ENCODE results near the gene ARHGAP19.

Gene ARHGAP19

GRCh38 chr10:97256356-97256755 is 36.1 kb downstream of the ARHGAP19 start:
- no peak overlapping the region for H3K4me3 ChIP-seq (ENCODE audit: low read length)
- no peaks in the 10 kb centered on the region for H3K4me1 ChIP-seq (ENCODE audit: control insufficient read depth, insufficient read depth, low read length)
- no peaks in the 10 kb centered on the region; the same call in 1 of the 2 replicates for H3K36me3 ChIP-seq (ENCODE audit: control insufficient read depth, insufficient read depth, low read length)
- no CpG with 5 or more reads among the region's 1 CpG for WGBS (ENCODE audit: insufficient coverage, insufficient read length)
- H3K27ac ChIP-seq (ENCODE audit: low read length) = no peak overlapping the region
- DNase-seq (ENCODE audit: low read depth, low spot score) = no peak
- no peaks in the 10 kb centered on the region for H3K27me3 ChIP-seq (ENCODE audit: control insufficient read depth, insufficient read depth, low read length)
- no peaks in the 10 kb centered on the region for H3K9me3 ChIP-seq (ENCODE audit: control insufficient read depth, insufficient read depth, low read length)

GRCh38 chr10:97255512-97256293 is 36.7 kb downstream of the ARHGAP19 start:
- H3K27ac ChIP-seq (ENCODE audit: low read length) = no peak overlapping the region
- H3K9me3 ChIP-seq (ENCODE audit: control insufficient read depth, insufficient read depth, low read length) = no peaks in the 10 kb centered on the region
- no peaks in the 10 kb centered on the region for H3K27me3 ChIP-seq (ENCODE audit: control insufficient read depth, insufficient read depth, low read length)
- H3K36me3 ChIP-seq (ENCODE audit: control insufficient read depth, insufficient read depth, low read length) = no peaks in the 10 kb centered on the region; the same call in 1 of the 2 replicates
- no peak overlapping the region for H3K4me3 ChIP-seq (ENCODE audit: low read length)
- H3K4me1 ChIP-seq (ENCODE audit: control insufficient read depth, insufficient read depth, low read length) = no peaks in the 10 kb centered on the region
- no CpG with 5 or more reads among the region's 5 CpGs for WGBS (ENCODE audit: insufficient coverage, insufficient read length)
- no peak for DNase-seq (ENCODE audit: low read depth, low spot score)

- no peaks in the 10 kb centered on the region for H3K4me1 ChIP-seq (ENCODE audit: control insufficient read depth, insufficient read depth, low read length)
- no peaks in the 10 kb centered on the region; the same call in 1 of the 2 replicates for H3K36me3 ChIP-seq (ENCODE audit: control insufficient read depth, insufficient read depth, low read length)
- WGBS (ENCODE audit: insufficient coverage, insufficient read length) = no CpG with 5 or more reads among the region's 3 CpGs
- H3K9me3 ChIP-seq (ENCODE audit: control insufficient read depth, insufficient read depth, low read length) = no peaks in the 10 kb centered on the region
- DNase-seq (ENCODE audit: low read depth, low spot score) = no peak
- no peak overlapping the region for H3K4me3 ChIP-seq (ENCODE audit: low read length)
- H3K27ac ChIP-seq (ENCODE audit: low read length) = no peak overlapping the region
- H3K27me3 ChIP-seq (ENCODE audit: control insufficient read depth, insufficient read depth, low read length) = no peaks in the 10 kb centered on the region
Observed at GRCh38 chr10:97254694-97255093, 37.7 kb downstream of the ARHGAP19 start.

GRCh38 chr10:97250952-97251351 is 41.5 kb downstream of the ARHGAP19 start:
- H3K27ac ChIP-seq (ENCODE audit: low read length) = no peak overlapping the region
- DNase-seq (ENCODE audit: low read depth, low spot score) = no peak
- H3K9me3 ChIP-seq (ENCODE audit: control insufficient read depth, insufficient read depth, low read length) = no peaks in the 10 kb centered on the region
- H3K4me1 ChIP-seq (ENCODE audit: control insufficient read depth, insufficient read depth, low read length) = no peaks in the 10 kb centered on the region
- H3K27me3 ChIP-seq (ENCODE audit: control insufficient read depth, insufficient read depth, low read length) = no peaks in the 10 kb centered on the region
- no peak overlapping the region for H3K4me3 ChIP-seq (ENCODE audit: low read length)
- no CpG with 5 or more reads among the region's 1 CpG for WGBS (ENCODE audit: insufficient coverage, insufficient read length)
- no peaks in the 10 kb centered on the region; the same call in 1 of the 2 replicates for H3K36me3 ChIP-seq (ENCODE audit: control insufficient read depth, insufficient read depth, low read length)

- Histone ChIP-seq H3K36me3 (ENCODE audit: control insufficient read depth, insufficient read depth, low read length) (peaks cover 2% of the 10 kb centered on the region; the same call in 1 of the 2 replicates), H3K9me3 (ENCODE audit: control insufficient read depth, insufficient read depth, low read length) (no peaks in the 10 kb centered on the region), H3K4me1 (ENCODE audit: control insufficient read depth, insufficient read depth, low read length) (no peaks in the 10 kb centered on the region), H3K27ac (ENCODE audit: low read length) (no peak overlapping the region), H3K27me3 (ENCODE audit: control insufficient read depth, insufficient read depth, low read length) (no peaks in the 10 kb centered on the region), H3K4me3 (ENCODE audit: low read length) (no peak overlapping the region)
- no CpG with 5 or more reads among the region's 5 CpGs for WGBS (ENCODE audit: insufficient coverage, insufficient read length)
- DNase-seq (ENCODE audit: low read depth, low spot score) = no peak
Observed at GRCh38 chr10:97243836-97244235, 48.6 kb downstream of the ARHGAP19 start.

GRCh38 chr10:97238855-97239254 is 53.6 kb downstream of the ARHGAP19 start:
- Histone ChIP-seq H3K27me3 (ENCODE audit: control insufficient read depth, insufficient read depth, low read length) (no peaks in the 10 kb centered on the region), H3K4me3 (ENCODE audit: low read length) (no peak overlapping the region), H3K36me3 (ENCODE audit: control insufficient read depth, insufficient read depth, low read length) (no peaks in the 10 kb centered on the region; the same call in 1 of the 2 replicates), H3K4me1 (ENCODE audit: control insufficient read depth, insufficient read depth, low read length) (no peaks in the 10 kb centered on the region), H3K27ac (ENCODE audit: low read length) (no peak overlapping the region), H3K9me3 (ENCODE audit: control insufficient read depth, insufficient read depth, low read length) (no peaks in the 10 kb centered on the region)
- DNase-seq (ENCODE audit: low read depth, low spot score) = no peak
- no CpG with 5 or more reads among the region's 5 CpGs for WGBS (ENCODE audit: insufficient coverage, insufficient read length)

GRCh38 chr10:97235353-97235752 is 57.1 kb downstream of the ARHGAP19 start:
- H3K36me3 ChIP-seq (ENCODE audit: control insufficient read depth, insufficient read depth, low read length) = no peaks in the 10 kb centered on the region

GRCh38 chr10:97234400-97234799 is 58.0 kb downstream of the ARHGAP19 start:
- no CpG with 5 or more reads among the region's 1 CpG for WGBS (ENCODE audit: insufficient coverage, insufficient read length)
- peak; percentile 20 for DNase-seq (ENCODE audit: low read depth, low spot score)

More at GRCh38 chr10:97235353-97235752, 57.1 kb downstream of the ARHGAP19 start:
- Histone ChIP-seq H3K27me3 (ENCODE audit: control insufficient read depth, insufficient read depth, low read length) (no peaks in the 10 kb centered on the region), H3K4me1 (ENCODE audit: control insufficient read depth, insufficient read depth, low read length) (no peaks in the 10 kb centered on the region), H3K4me3 (ENCODE audit: low read length) (no peak overlapping the region), H3K9me3 (ENCODE audit: control insufficient read depth, insufficient read depth, low read length) (no peaks in the 10 kb centered on the region), H3K27ac (ENCODE audit: low read length) (no peak overlapping the region)
- no peak for DNase-seq (ENCODE audit: low read depth, low spot score)
- WGBS (ENCODE audit: insufficient coverage, insufficient read length) = no CpG with 5 or more reads among the region's 4 CpGs

GRCh38 chr10:97230146-97230545 is 62.3 kb downstream of the ARHGAP19 start:
- Histone ChIP-seq H3K4me3 (ENCODE audit: low read length) (no peak overlapping the region), H3K27ac (ENCODE audit: low read length) (no peak overlapping the region), H3K4me1 (ENCODE audit: control insufficient read depth, insufficient read depth, low read length) (no peaks in the 10 kb centered on the region), H3K36me3 (ENCODE audit: control insufficient read depth, insufficient read depth, low read length) (peaks cover 3% of the 10 kb centered on the region; the same call in 1 of the 2 replicates), H3K9me3 (ENCODE audit: control insufficient read depth, insufficient read depth, low read length) (no peaks in the 10 kb centered on the region), H3K27me3 (ENCODE audit: control insufficient read depth, insufficient read depth, low read length) (no peaks in the 10 kb centered on the region)
- no CpG with 5 or more reads among the region's 1 CpG for WGBS (ENCODE audit: insufficient coverage, insufficient read length)
- no peak for DNase-seq (ENCODE audit: low read depth, low spot score)

More at GRCh38 chr10:97234400-97234799, 58.0 kb downstream of the ARHGAP19 start:
- Histone ChIP-seq H3K27me3 (ENCODE audit: control insufficient read depth, insufficient read depth, low read length) (no peaks in the 10 kb centered on the region), H3K36me3 (ENCODE audit: control insufficient read depth, insufficient read depth, low read length) (no peaks in the 10 kb centered on the region), H3K4me1 (ENCODE audit: control insufficient read depth, insufficient read depth, low read length) (no peaks in the 10 kb centered on the region), H3K4me3 (ENCODE audit: low read length) (no peak overlapping the region), H3K9me3 (ENCODE audit: control insufficient read depth, insufficient read depth, low read length) (no peaks in the 10 kb centered on the region), H3K27ac (ENCODE audit: low read length) (no peak overlapping the region)

GRCh38 chr10:97229322-97230015 is 63.0 kb downstream of the ARHGAP19 start:
- Histone ChIP-seq H3K9me3 (ENCODE audit: control insufficient read depth, insufficient read depth, low read length) (no peaks in the 10 kb centered on the region), H3K4me1 (ENCODE audit: control insufficient read depth, insufficient read depth, low read length) (no peaks in the 10 kb centered on the region), H3K27ac (ENCODE audit: low read length) (no peak overlapping the region), H3K36me3 (ENCODE audit: control insufficient read depth, insufficient read depth, low read length) (peaks cover 3% of the 10 kb centered on the region; the same call in 1 of the 2 replicates), H3K4me3 (ENCODE audit: low read length) (no peak overlapping the region), H3K27me3 (ENCODE audit: control insufficient read depth, insufficient read depth, low read length) (no peaks in the 10 kb centered on the region)
- no peak for DNase-seq (ENCODE audit: low read depth, low spot score)
- no CpG with 5 or more reads among the region's 1 CpG for WGBS (ENCODE audit: insufficient coverage, insufficient read length)

Data from iPS DF 6.9 (cell line).